Muscle layer of duodenum (tissue), 2 donors: Measurements from ENCODE around the gene PI4KB.

Experiments
- H3K27ac ChIP-seq: one replicate; pipeline ENCODE4 v1.7.0; 2013; ENCODE audit warnings: mild to moderate bottlenecking, low read length
- H3K27me3 ChIP-seq: one replicate; pipeline ENCODE4 v1.7.0; 2013; ENCODE audit warnings: low read depth, mild to moderate bottlenecking, control low read depth, low read length
- H3K36me3 ChIP-seq, 2 donors: one replicate each; pipeline ENCODE4 v1.7.0; 2013; ENCODE audit warnings: low read length in 2 of 2, control low read depth in 1 of 2, mild to moderate bottlenecking in 1 of 2; ENCODE audit not compliant: insufficient read depth in 2 of 2, control insufficient read depth in 1 of 2
- H3K4me1 ChIP-seq, 2 donors: one replicate each; pipeline ENCODE4 v1.7.0; 2013; ENCODE audit warnings: low read length in 2 of 2, mild to moderate bottlenecking in 2 of 2, control low read depth in 1 of 2, moderate library complexity in 1 of 2; ENCODE audit not compliant: insufficient read depth in 2 of 2, control insufficient read depth in 1 of 2
- H3K4me3 ChIP-seq, 2 donors: one replicate each; pipeline ENCODE4 v1.7.0; 2013; ENCODE audit warnings: low read length in 2 of 2, low read depth in 1 of 2, mild to moderate bottlenecking in 1 of 2
- H3K9me3 ChIP-seq, 2 donors: one replicate each; pipeline ENCODE4 v1.7.0; 2013; ENCODE audit warnings: low read length in 2 of 2, control low read depth in 1 of 2, mild to moderate bottlenecking in 1 of 2; ENCODE audit not compliant: control insufficient read depth in 1 of 2
- donor health status: healthy.

PI4KB gene

GRCh38 chr1:151266315-151266714 is 60.9 kb downstream of the PI4KB start:
- H3K36me3 ChIP-seq = peaks cover 38 to 53% of the 10 kb centered on the region in 2 donors
- H3K4me3 ChIP-seq = no peak overlapping the region
- H3K27me3 ChIP-seq = no peaks in the 10 kb centered on the region

GRCh38 chr1:151265446-151266236 is 61.6 kb downstream of the PI4KB start:
- Histone ChIP-seq H3K27ac (no peak overlapping the region), H3K27me3 (no peaks in the 10 kb centered on the region), H3K36me3 (peaks cover 38 to 53% of the 10 kb centered on the region in 2 donors), H3K9me3 (no peaks in the 10 kb centered on the region), H3K4me3 (no peak overlapping the region), H3K4me1 (no peaks in the 10 kb centered on the region)

More at GRCh38 chr1:151266315-151266714, 60.9 kb downstream of the PI4KB start:
- no peaks in the 10 kb centered on the region for H3K4me1 ChIP-seq
- H3K9me3 ChIP-seq = no peaks in the 10 kb centered on the region
- H3K27ac ChIP-seq = no peak overlapping the region

- no peak overlapping the region for H3K4me3 ChIP-seq
- peaks cover 5 to 13% of the 10 kb centered on the region in 2 donors for H3K36me3 ChIP-seq
- H3K27me3 ChIP-seq = no peaks in the 10 kb centered on the region
- no peak overlapping the region for H3K27ac ChIP-seq
- H3K4me1 ChIP-seq = peaks cover 4 to 9% of the 10 kb centered on the region in 2 donors
- H3K9me3 ChIP-seq = no peaks in the 10 kb centered on the region
These were observed 67.9 kb downstream of the PI4KB start for GRCh38 chr1:151259351-151259750.

GRCh38 chr1:151255381-151255780 is 71.8 kb downstream of the PI4KB start:
- H3K9me3 ChIP-seq = no peaks in the 10 kb centered on the region
- peak overlapping the region; percentile 84 to 96 for H3K4me3 ChIP-seq
- peak overlapping the region; percentile 82 for H3K27ac ChIP-seq
- no peaks in the 10 kb centered on the region for H3K36me3 ChIP-seq
- H3K4me1 ChIP-seq = peaks cover 4 to 15% of the 10 kb centered on the region in 2 donors
- H3K27me3 ChIP-seq = no peaks in the 10 kb centered on the region

- peak within 1 kb of the TSS; percentile 84 to 96 for H3K4me3 ChIP-seq
- H3K4me1 ChIP-seq = peaks cover 5 to 16% of the 10 kb centered on the region in 2 donors
- H3K27me3 ChIP-seq = no peaks in the 10 kb centered on the region
- peak within 1 kb of the TSS; percentile 82 for H3K27ac ChIP-seq
- H3K9me3 ChIP-seq = no peaks in the 10 kb centered on the region
- peaks cover 0 to 3% of the 10 kb centered on the region in 2 donors for H3K36me3 ChIP-seq
These were observed 72.7 kb downstream of the PI4KB start, which contains the start of gene PSMD4 for GRCh38 chr1:151254217-151255213. TSS of gene PSMD4 (plus strand) at chr1:151254734. CDS start at chr1:151254783, 49 bp downstream.

- no peak overlapping the region for H3K27ac ChIP-seq
- H3K4me1 ChIP-seq = peaks cover 7 to 19% of the 10 kb centered on the region in 2 donors
- H3K9me3 ChIP-seq = no peaks in the 10 kb centered on the region
- peaks cover 18 to 20% of the 10 kb centered on the region in 2 donors for H3K36me3 ChIP-seq
- H3K27me3 ChIP-seq = no peaks in the 10 kb centered on the region
- no peak overlapping the region for H3K4me3 ChIP-seq
These were observed 75.4 kb downstream of the PI4KB start for GRCh38 chr1:151251656-151252470.

DNA sequence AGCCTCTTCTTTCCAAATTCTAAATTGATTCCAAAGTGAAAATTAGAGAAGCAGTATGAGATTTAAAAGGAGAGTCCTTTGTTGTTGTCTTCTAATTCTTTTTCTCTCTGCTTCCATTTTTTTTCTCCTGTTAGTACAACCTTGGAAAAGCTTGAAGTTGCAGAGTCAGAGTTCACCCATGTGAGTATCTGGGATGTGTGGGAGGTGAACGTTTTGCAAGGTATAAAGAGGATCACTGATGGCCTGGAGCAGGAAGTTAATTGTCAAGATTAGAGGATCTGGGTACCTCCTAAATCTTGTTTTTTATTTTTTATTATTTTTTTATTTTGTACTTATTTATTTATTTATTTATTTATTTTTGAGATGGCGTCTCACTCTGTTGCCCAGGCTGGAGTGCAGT is 80.4 kb downstream of the PI4KB start:
- H3K4me3 ChIP-seq = no peak overlapping the region
- H3K27me3 ChIP-seq = no peaks in the 10 kb centered on the region
- H3K27ac ChIP-seq = no peak overlapping the region
- H3K36me3 ChIP-seq = peaks cover 56 to 57% of the 10 kb centered on the region in 2 donors
- peaks cover 3 to 30% of the 10 kb centered on the region in 2 donors for H3K4me1 ChIP-seq
- H3K9me3 ChIP-seq = no peaks in the 10 kb centered on the region

- H3K36me3 ChIP-seq = peaks cover 66 to 79% of the 10 kb centered on the region in 2 donors
- no peak overlapping the region for H3K4me3 ChIP-seq
- H3K4me1 ChIP-seq = peaks cover 0 to 26% of the 10 kb centered on the region in 2 donors
- H3K27ac ChIP-seq = no peak overlapping the region
- no peaks in the 10 kb centered on the region for H3K9me3 ChIP-seq
- H3K27me3 ChIP-seq = no peaks in the 10 kb centered on the region
These were observed 83.5 kb downstream of the PI4KB start for GRCh38 chr1:151243683-151244216.

- Histone ChIP-seq H3K27me3 (no peaks in the 10 kb centered on the region), H3K4me1 (peaks cover 0 to 26% of the 10 kb centered on the region in 2 donors), H3K4me3 (peak overlapping the region in 1 of 2 donors; percentile 8), H3K36me3 (peaks cover 68 to 78% of the 10 kb centered on the region in 2 donors), H3K27ac (no peak overlapping the region), H3K9me3 (no peaks in the 10 kb centered on the region)
These were observed 84.8 kb downstream of the PI4KB start for GRCh38 chr1:151242442-151242841.
